Ishikawa (cell line): ENCODE measurements around the gene SPRED1.

Source experiments
- CEBPB ChIP-seq: IDR thresholded peaks from 2 replicates; pipeline ENCODE4 v1.6.1; 2012
- CREB1 ChIP-seq: IDR thresholded peaks from 2 replicates; pipeline ENCODE4 v1.6.1; 2012; ENCODE audit warnings: low read depth
- EGR1 ChIP-seq: IDR thresholded peaks from 2 replicates; pipeline ENCODE4 v1.6.1; 2012
- EP300 ChIP-seq: IDR thresholded peaks from 2 replicates; pipeline ENCODE4 v1.6.1; 2012; ENCODE audit warnings: borderline replicate concordance
- FOXM1 ChIP-seq: IDR thresholded peaks from 2 replicates; pipeline ENCODE4 v1.6.1; 2012; ENCODE audit warnings: low read depth, borderline replicate concordance
- NFIC ChIP-seq: IDR thresholded peaks from 2 replicates; pipeline ENCODE4 v1.6.1; 2012
- RAD21 ChIP-seq: IDR thresholded peaks from 2 replicates; pipeline ENCODE4 v1.6.1; 2012; ENCODE audit warnings: low read depth
- TAF1 ChIP-seq: IDR thresholded peaks from 2 replicates; pipeline ENCODE4 v1.6.1; 2012; ENCODE audit warnings: low read depth, mild to moderate bottlenecking
- TCF12 ChIP-seq: IDR thresholded peaks from 2 replicates; pipeline ENCODE4 v1.6.1; 2012; ENCODE audit warnings: low read depth
- TEAD4 ChIP-seq: IDR thresholded peaks from 2 replicates; pipeline ENCODE4 v1.6.1; 2012
- YY1 ChIP-seq: IDR thresholded peaks from 2 replicates; pipeline ENCODE4 v1.6.1; 2012; ENCODE audit warnings: low read depth
- TF ChIP-seq, protein P1 (sequence below): IDR thresholded peaks from 2 replicates; pipeline ENCODE4 v1.6.1; 2012; ENCODE audit warnings: low read depth, mild to moderate bottlenecking
- TF ChIP-seq, protein P2 (sequence below): IDR thresholded peaks from 2 replicates; pipeline ENCODE4 v1.6.1; 2012
- TF ChIP-seq, protein P3 (sequence below): IDR thresholded peaks from 2 replicates; pipeline ENCODE4 v1.6.1; 2012

DNA sequence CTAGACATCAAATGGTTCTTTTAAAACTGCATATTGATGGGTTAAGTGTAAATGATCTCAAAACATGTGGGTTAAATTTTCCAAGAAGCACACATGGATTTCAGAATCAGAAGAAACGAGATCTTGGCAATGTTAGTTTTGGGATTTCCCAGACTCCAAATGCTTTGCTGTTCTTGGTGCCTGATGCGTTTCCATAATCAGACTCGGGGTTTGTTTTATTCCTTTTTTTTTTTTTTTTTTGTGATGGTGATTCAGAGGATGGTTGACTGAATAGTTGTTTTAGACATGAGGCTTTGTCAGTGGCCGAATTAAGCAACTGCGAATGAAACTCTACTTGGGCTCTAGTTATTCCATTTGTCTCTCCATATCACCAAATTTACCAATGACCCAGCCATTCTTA, 149.1 kb downstream of the SPRED1 start:
- TF ChIP-seq CEBPB (no peak), YY1 (no peak), TCF12 (no peak), RAD21 (no peak), EP300 (no peak), TAF1 (no peak), EGR1 (no peak), CREB1 (no peak), NFIC (no peak), FOXM1 (no peak), TEAD4 (no peak)
- TF ChIP-seq, protein P1, sequence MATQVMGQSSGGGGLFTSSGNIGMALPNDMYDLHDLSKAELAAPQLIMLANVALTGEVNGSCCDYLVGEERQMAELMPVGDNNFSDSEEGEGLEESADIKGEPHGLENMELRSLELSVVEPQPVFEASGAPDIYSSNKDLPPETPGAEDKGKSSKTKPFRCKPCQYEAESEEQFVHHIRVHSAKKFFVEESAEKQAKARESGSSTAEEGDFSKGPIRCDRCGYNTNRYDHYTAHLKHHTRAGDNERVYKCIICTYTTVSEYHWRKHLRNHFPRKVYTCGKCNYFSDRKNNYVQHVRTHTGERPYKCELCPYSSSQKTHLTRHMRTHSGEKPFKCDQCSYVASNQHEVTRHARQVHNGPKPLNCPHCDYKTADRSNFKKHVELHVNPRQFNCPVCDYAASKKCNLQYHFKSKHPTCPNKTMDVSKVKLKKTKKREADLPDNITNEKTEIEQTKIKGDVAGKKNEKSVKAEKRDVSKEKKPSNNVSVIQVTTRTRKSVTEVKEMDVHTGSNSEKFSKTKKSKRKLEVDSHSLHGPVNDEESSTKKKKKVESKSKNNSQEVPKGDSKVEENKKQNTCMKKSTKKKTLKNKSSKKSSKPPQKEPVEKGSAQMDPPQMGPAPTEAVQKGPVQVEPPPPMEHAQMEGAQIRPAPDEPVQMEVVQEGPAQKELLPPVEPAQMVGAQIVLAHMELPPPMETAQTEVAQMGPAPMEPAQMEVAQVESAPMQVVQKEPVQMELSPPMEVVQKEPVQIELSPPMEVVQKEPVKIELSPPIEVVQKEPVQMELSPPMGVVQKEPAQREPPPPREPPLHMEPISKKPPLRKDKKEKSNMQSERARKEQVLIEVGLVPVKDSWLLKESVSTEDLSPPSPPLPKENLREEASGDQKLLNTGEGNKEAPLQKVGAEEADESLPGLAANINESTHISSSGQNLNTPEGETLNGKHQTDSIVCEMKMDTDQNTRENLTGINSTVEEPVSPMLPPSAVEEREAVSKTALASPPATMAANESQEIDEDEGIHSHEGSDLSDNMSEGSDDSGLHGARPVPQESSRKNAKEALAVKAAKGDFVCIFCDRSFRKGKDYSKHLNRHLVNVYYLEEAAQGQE = no peak
- TF ChIP-seq, protein P2, sequence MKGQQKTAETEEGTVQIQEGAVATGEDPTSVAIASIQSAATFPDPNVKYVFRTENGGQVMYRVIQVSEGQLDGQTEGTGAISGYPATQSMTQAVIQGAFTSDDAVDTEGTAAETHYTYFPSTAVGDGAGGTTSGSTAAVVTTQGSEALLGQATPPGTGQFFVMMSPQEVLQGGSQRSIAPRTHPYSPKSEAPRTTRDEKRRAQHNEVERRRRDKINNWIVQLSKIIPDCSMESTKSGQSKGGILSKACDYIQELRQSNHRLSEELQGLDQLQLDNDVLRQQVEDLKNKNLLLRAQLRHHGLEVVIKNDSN = no peak
- TF ChIP-seq, protein P3, sequence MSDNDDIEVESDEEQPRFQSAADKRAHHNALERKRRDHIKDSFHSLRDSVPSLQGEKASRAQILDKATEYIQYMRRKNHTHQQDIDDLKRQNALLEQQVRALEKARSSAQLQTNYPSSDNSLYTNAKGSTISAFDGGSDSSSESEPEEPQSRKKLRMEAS = no peak
